Mesothelial cell of epicardium (in vitro differentiated cells): ENCODE measurements around the gene PDIA6. TPM values are rescaled to one million over a fixed set of nuclear protein-coding genes. Genes with fewer than 3 reads are reported as not detected.

Experiments
- DNase-seq, 2 experiments: peaks; one replicate each; pipeline ENCODE4 v3.0.0; 2021; ENCODE audit warnings: low spot score in 2 of 2; ENCODE audit not compliant: unreplicated experiment in 2 of 2
- H3K27ac Mint-ChIP-seq: 2 replicates; pipeline ENCODE4 v1.8.0; 2021; ENCODE audit warnings: mixed read lengths
- H3K27me3 Mint-ChIP-seq: 2 replicates; pipeline ENCODE4 v1.8.0; 2021; ENCODE audit warnings: low read depth, mixed read lengths
- H3K36me3 Mint-ChIP-seq: 2 replicates; pipeline ENCODE4 v1.8.0; 2021; ENCODE audit warnings: mixed read lengths
- H3K4me1 Mint-ChIP-seq: 2 replicates; pipeline ENCODE4 v1.8.0; 2021; ENCODE audit warnings: mixed read lengths
- H3K4me3 Mint-ChIP-seq: 2 replicates; pipeline ENCODE4 v1.8.0; 2021; ENCODE audit warnings: mild to moderate bottlenecking, moderate library complexity, mixed read lengths
- H3K9me3 Mint-ChIP-seq: 2 replicates; pipeline ENCODE4 v1.8.0; 2021; ENCODE audit warnings: mixed read lengths
- total RNA-seq: library from RNA; stranded (reverse); gene quantifications from 3 replicates; pipeline ENCODE4 v1.2.1, GENCODE V29; 2021
- TF ChIP-seq, protein P1 (sequence below): fragments of 200-600 bp; sonication (generic); IDR thresholded peaks from one replicate; pipeline ENCODE4 v1.5.0; 2021; ENCODE audit warnings: antibody characterized with exemption; ENCODE audit not compliant: unreplicated experiment

PDIA6 gene
- total RNA-seq, 1 donor from 2014 or later: 201 TPM

DNA sequence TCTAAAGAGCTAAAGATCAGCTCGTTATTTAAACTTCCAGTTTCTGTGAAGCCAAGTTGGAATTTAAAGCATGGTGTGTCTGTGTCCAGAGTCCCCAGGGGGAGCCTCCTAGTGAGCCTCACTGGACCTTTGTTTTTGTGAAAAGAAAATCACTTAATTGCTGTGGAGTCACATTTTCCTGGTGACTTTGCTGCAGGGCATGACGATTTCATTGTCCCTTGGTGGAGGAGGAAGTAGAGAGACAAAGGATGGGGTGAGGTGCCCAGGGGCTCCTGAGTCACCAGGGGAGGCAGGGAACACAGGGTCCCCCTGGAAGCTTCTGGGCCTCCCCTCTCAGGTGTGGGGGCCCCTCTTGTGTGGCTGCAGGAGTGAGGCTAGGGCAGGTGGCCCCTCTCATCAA lies 71.4 kb downstream of the PDIA6 start:
- no peak for DNase-seq
- Mint-ChIP-seq H3K36me3 (no peaks in the 10 kb centered on the region), H3K27me3 (no peaks in the 10 kb centered on the region), H3K4me3 (no peak overlapping the region), H3K4me1 (no peaks in the 10 kb centered on the region), H3K27ac (no peak overlapping the region), H3K9me3 (no peaks in the 10 kb centered on the region)
- TF ChIP-seq, protein P1, sequence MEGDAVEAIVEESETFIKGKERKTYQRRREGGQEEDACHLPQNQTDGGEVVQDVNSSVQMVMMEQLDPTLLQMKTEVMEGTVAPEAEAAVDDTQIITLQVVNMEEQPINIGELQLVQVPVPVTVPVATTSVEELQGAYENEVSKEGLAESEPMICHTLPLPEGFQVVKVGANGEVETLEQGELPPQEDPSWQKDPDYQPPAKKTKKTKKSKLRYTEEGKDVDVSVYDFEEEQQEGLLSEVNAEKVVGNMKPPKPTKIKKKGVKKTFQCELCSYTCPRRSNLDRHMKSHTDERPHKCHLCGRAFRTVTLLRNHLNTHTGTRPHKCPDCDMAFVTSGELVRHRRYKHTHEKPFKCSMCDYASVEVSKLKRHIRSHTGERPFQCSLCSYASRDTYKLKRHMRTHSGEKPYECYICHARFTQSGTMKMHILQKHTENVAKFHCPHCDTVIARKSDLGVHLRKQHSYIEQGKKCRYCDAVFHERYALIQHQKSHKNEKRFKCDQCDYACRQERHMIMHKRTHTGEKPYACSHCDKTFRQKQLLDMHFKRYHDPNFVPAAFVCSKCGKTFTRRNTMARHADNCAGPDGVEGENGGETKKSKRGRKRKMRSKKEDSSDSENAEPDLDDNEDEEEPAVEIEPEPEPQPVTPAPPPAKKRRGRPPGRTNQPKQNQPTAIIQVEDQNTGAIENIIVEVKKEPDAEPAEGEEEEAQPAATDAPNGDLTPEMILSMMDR: no peak

DNA sequence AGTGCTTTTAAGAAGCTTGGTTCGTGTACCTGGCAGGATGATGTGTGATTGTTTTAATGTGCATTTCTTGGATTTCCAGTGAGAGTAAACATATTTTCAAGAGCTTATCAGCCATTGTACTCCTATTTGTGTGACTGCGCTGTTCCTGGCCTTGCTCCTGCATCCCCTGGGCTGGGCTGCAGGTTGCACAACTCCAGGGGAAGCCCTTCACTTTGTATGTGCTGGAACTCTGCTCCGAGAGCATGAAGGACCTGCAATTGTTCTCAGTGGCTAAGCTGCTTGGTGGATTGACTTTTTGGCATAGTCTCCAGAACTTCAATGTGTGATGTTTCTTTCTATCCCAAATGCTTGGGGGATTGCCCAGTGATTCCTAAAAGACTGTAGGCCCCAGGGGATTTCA lies 72.4 kb downstream of the PDIA6 start:
- TF ChIP-seq, protein P1: no peak
- no peaks in the 10 kb centered on the region for H3K9me3 Mint-ChIP-seq
- no peak overlapping the region for H3K27ac Mint-ChIP-seq
- H3K4me3 Mint-ChIP-seq: no peak overlapping the region
- no peaks in the 10 kb centered on the region for H3K4me1 Mint-ChIP-seq
- no peaks in the 10 kb centered on the region for H3K36me3 Mint-ChIP-seq
- no peak for DNase-seq
- H3K27me3 Mint-ChIP-seq: no peaks in the 10 kb centered on the region

DNA sequence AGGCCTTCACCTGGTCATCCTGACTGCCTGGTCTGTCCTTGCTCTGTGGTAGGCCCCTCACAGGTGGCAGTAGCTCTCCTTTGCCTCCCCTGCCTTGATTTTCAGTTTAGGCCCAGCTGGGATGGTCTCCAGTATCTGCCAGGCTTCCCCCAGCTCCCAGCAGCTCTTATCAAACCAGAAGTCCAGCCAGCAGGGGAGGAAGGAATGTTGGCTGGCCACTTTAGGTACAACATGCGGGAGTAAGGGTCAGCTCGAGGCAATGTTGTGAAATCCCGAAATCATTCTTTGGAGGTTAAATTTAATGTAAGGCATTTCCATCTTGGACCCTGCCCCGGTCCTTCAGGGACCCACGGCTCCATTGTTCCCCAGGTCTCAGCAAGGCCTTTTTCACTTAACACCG lies 74.4 kb downstream of the PDIA6 start:
- TF ChIP-seq, protein P1: no peak

DNA sequence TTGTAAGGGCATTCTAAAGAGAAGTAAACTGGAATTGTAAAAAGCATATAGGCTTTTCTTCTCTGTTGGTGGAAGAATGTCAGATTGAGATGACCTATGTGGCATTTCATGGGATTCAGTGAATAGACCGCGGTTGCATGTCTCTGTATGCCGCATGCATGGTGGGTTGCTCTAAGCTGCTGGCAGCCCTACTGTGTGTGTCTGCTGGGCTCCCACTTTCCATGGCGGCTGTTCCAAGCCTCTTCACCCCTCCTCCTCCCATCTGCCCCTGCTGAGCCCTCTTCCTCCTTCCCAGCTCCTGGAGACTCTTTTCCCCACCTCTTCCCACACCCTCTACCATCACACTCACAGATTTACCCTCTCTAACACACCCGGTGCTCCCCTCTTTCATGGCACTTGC lies 78.6 kb downstream of the PDIA6 start:
- H3K27me3 Mint-ChIP-seq: peaks cover 2% of the 10 kb centered on the region
- DNase-seq: no peak
- H3K4me3 Mint-ChIP-seq: no peak overlapping the region
- H3K9me3 Mint-ChIP-seq: no peaks in the 10 kb centered on the region
- no peak overlapping the region for H3K27ac Mint-ChIP-seq
- H3K36me3 Mint-ChIP-seq: no peaks in the 10 kb centered on the region
- TF ChIP-seq, protein P1: no peak
- no peaks in the 10 kb centered on the region for H3K4me1 Mint-ChIP-seq

More for the DNA sequence above, 74.4 kb downstream of the PDIA6 start:
- no peak overlapping the region for H3K4me3 Mint-ChIP-seq
- no peaks in the 10 kb centered on the region for H3K9me3 Mint-ChIP-seq
- no peak for DNase-seq
- no peak overlapping the region for H3K27ac Mint-ChIP-seq
- H3K36me3 Mint-ChIP-seq: no peaks in the 10 kb centered on the region
- H3K4me1 Mint-ChIP-seq: no peaks in the 10 kb centered on the region
- H3K27me3 Mint-ChIP-seq: no peaks in the 10 kb centered on the region

DNA sequence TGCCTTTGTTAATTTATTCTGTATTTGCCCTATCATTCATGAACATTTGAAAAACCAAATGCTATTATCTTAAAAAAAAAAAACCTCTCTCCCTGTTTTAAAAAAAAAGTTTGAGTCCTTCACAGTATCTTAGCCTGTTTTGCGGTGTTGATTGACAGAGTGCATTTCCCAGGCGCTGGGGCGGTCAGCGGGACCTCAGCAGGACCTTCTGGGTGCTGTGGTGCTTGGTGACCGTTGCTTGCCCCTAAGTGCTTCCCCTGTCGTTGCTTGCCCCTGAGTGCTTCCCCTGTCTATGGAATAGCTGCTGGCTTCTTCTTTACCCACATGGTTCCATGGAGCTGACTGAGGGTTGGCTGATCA lies 79.0 kb downstream of the PDIA6 start:
- Mint-ChIP-seq H3K4me3 (no peak overlapping the region), H3K4me1 (no peaks in the 10 kb centered on the region), H3K27me3 (peaks cover 2% of the 10 kb centered on the region), H3K27ac (no peak overlapping the region), H3K9me3 (no peaks in the 10 kb centered on the region), H3K36me3 (no peaks in the 10 kb centered on the region)
- TF ChIP-seq, protein P1: no peak
- DNase-seq: no peak

Other genes starting within 250 kb of the PDIA6 start
- gene NOL10, start 122.8 kb downstream of the PDIA6 start, total RNA-seq: 24.8 to 25.7 TPM (median 25.6 TPM) in 3 replicates
- 0.09 to 0.27 TPM (median 0.27 TPM) in 3 replicates for gene ATP6V1C2, start 91.2 kb downstream of the PDIA6 start, total RNA-seq
- gene KCNF1, start 99.1 kb upstream of the PDIA6 start, total RNA-seq: 0.72 to 0.93 TPM (median 0.83 TPM) in 3 replicates